Ovary (tissue), 10 donors: Measurements from ENCODE around the gene PGAP3. TPM values are rescaled to one million over a fixed set of nuclear protein-coding genes. Genes with fewer than 3 reads are reported as not detected.

Source experiments
- DNase-seq, 5 donors: peaks; one replicate each; pipeline ENCODE4 v3.0.0-alpha.2; 2019 to 2020
- H3K27ac ChIP-seq, 2 donors: fragments of 200-600 bp; one replicate each; pipeline versions ENCODE4 v1.5.1 to v1.8.0; 2019 to 2022
- H3K27me3 ChIP-seq: fragments of 200-600 bp; one replicate; pipeline ENCODE4 v1.8.0; 2022
- H3K36me3 ChIP-seq: fragments of 200-600 bp; sonication (generic); one replicate; pipeline ENCODE4 v1.5.1; 2019
- H3K4me1 ChIP-seq: one replicate; pipeline ENCODE4 v1.8.1; 2013; ENCODE audit warnings: mild to moderate bottlenecking, moderate library complexity; ENCODE audit not compliant: insufficient read depth
- H3K4me3 ChIP-seq: fragments of 200-600 bp; sonication (generic); one replicate; pipeline ENCODE4 v1.5.1; 2017
- H3K9me3 ChIP-seq, 2 donors: fragments of 200-600 bp in 1 of 2; sonication (generic) in 1 of 2; one replicate each; pipeline versions ENCODE4 v1.5.1 to v1.8.1; 2013 to 2019; ENCODE audit warnings: mild to moderate bottlenecking in 1 of 2, moderate library complexity in 1 of 2
- EP300 ChIP-seq: sonication (generic); formaldehyde crosslinking; IDR thresholded peaks from one replicate; pipeline ENCODE4 v1.6.1; 2017; ENCODE audit warnings: antibody characterized with exemption
- POLR2A ChIP-seq: fragments of 450-650 bp; IDR thresholded peaks from one replicate; pipeline ENCODE4 v1.6.1; 2017; ENCODE audit warnings: antibody characterized with exemption, mild to moderate bottlenecking, moderate library complexity
- WGBS, 3 donors: extraction: QIAGEN DNeasy Blood & Tissue Kit in 1 of 3; methylation state at CpG; one replicate each; pipeline versions ENCODE4 v1.1.5 to v1.1.7; 2013 to 2017; 5-methylcytosine and 5-hydroxymethylcytosine counted together
- intact Hi-C, 4 donors: fragments of 100-400 bp; cut with DNase I; formaldehyde crosslinking; loops; one replicate each; pipeline versions ENCODE4 v1.11.0 to v1.15.1; 2022 to 2023
- long read RNA-seq, 3 donors: library from polyadenylated mRNA in 2 of 3; unstranded in 2 of 3; transcript quantifications; one replicate each; pipeline ENCODE4 v2.0.0 and lab custom pipeline, GENCODE V29; 2021 to 2026
- polyA plus RNA-seq, 2 donors: library from polyadenylated mRNA; stranded (reverse); fragments of 200-250 nt in 1 of 2; fragments of 350-450 nt in 1 of 2; fragmentation: Illumina TruSeq in 1 of 2; extraction: RNeasy Lipid Tissue Mini Kit (QIAGEN cat#74804) in 1 of 2; gene quantifications; one replicate each; pipeline ENCODE4 v1.2.3, GENCODE V29; 2013 to 2014
- total RNA-seq, 7 donors: library from RNA; depleted of rRNA in 2 of 7; stranded (reverse); fragments of >200 nt in 2 of 7; fragmentation: NEBNext Ultra II Directional in 3 of 7; extraction: Animal tissue kit (Norgen Biotek cat#: 25700) in 3 of 7; gene quantifications; one replicate each; pipeline versions ENCODE4 v1.1.0 to v1.2.4, GENCODE V29; 2016 to 2023
- TF ChIP-seq, protein P1 (sequence below), 3 donors: fragments of 450-650 bp in 2 of 3; fragments of 200-600 bp in 1 of 3; IDR thresholded peaks; one replicate each; pipeline versions ENCODE4 v1.5.1 to v1.8.0; 2016 to 2022; ENCODE audit warnings: antibody characterized with exemption in 3 of 3, mild to moderate bottlenecking in 1 of 3
- donor health status: DM: no; HTN: no; CAD: no; lungs with moderate emphysema.
- donor health status: DM: no; HTN: no; CAD: no.
- donor health status: Bipolar disorder and iron deficiency.
- donor health status: DM: yes; HTN: yes; CAD: no.
- donor health status: DM: no; HTN: no; CAD: no.
- donor health status: DM: yes; HTN: yes; CAD: no.

The PGAP3 gene, protein sequence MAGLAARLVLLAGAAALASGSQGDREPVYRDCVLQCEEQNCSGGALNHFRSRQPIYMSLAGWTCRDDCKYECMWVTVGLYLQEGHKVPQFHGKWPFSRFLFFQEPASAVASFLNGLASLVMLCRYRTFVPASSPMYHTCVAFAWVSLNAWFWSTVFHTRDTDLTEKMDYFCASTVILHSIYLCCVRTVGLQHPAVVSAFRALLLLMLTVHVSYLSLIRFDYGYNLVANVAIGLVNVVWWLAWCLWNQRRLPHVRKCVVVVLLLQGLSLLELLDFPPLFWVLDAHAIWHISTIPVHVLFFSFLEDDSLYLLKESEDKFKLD
- total RNA-seq: 10 to 100 TPM; 13.8 to 31.3 (median 19.6) TPM
- 10 to 100 TPM in 1 of 2 donors, 1 to 10 TPM in 1; 7.9 to 19.8 TPM for polyA plus RNA-seq
- long read RNA-seq, donor 1, transcript PGAP3-201 (8 exons, 2,737 nt): major isoform, 52 of 91 reads
- long read RNA-seq, donor 1, transcript PGAP3-206 (4 exons, 2,220 nt): minor isoform, 7 of 91 reads
- long read RNA-seq, donor 1, partial matches to known transcripts: 15 of 91 reads
- long read RNA-seq, donor 1, other reads (novel, unspliced or antisense): 12 of 91 reads
- long read RNA-seq, donor 2, partial matches to known transcripts: 32 of 35 reads
- long read RNA-seq, donor 2, other reads (novel, unspliced or antisense): 0 of 35 reads
- long read RNA-seq, donor 3, transcript PGAP3-201 (8 exons, 2,737 nt): major isoform, 25 of 66 reads
- long read RNA-seq, donor 3, partial matches to known transcripts: 28 of 66 reads
- long read RNA-seq, donor 3, other reads (novel, unspliced or antisense): 10 of 66 reads

DNA sequence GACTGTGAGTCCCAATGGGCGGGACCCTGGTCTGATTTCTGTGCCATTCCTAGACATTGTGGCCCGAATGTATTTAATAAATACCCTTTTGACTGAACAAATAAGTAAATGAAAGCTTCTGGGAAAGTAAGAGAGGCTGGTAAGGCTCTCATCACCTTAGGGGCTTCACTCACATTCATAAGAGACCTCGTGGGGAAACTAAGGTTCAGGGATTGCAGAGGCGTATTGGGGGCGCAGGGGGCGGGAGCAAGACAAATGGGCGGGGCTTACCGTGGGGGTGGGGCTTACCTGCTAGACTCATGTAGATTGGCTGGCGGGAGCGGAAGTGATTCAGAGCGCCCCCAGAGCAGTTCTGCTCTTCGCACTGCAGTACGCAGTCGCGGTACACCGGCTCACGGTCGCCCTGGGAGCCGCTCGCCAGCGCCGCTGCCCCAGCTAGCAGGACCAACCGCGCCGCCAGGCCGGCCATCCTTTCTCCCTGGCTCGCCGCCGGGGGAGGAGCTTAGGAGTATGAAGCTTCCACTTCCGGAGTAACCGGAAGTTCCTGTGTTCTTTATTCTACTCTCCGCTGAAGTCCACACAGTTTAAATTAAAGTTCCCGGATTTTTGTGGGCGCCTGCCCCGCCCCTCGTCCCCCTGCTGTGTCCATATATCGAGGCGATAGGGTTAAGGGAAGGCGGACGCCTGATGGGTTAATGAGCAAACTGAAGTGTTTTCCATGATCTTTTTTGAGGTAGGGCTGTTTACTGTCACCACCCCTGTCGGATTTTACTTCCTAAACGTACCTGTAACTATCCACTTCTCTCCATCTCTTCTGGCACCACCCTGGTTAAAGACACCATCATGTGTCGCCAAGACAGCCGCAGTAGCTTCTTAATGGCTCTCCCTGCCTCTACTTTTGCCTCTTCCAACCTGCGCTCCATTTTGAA lies at the start of gene PGAP3:
TSS of gene PGAP3 (minus strand) at position 512 of the 929 bp plus-strand sequence. CDS start at position 469, 43 bp downstream.
- Histone ChIP-seq H3K9me3 (no peaks in the 10 kb centered on the region), H3K4me1 (peaks cover 6% of the 10 kb centered on the region), H3K36me3 (no peaks in the 10 kb centered on the region), H3K27me3 (no peaks in the 10 kb centered on the region), H3K4me3 (peak within 1 kb of the TSS; percentile 59), H3K27ac (peak within 1 kb of the TSS; percentile 57 to 88)
- TF ChIP-seq POLR2A: peak; percentile 14
- TF ChIP-seq, protein P1, sequence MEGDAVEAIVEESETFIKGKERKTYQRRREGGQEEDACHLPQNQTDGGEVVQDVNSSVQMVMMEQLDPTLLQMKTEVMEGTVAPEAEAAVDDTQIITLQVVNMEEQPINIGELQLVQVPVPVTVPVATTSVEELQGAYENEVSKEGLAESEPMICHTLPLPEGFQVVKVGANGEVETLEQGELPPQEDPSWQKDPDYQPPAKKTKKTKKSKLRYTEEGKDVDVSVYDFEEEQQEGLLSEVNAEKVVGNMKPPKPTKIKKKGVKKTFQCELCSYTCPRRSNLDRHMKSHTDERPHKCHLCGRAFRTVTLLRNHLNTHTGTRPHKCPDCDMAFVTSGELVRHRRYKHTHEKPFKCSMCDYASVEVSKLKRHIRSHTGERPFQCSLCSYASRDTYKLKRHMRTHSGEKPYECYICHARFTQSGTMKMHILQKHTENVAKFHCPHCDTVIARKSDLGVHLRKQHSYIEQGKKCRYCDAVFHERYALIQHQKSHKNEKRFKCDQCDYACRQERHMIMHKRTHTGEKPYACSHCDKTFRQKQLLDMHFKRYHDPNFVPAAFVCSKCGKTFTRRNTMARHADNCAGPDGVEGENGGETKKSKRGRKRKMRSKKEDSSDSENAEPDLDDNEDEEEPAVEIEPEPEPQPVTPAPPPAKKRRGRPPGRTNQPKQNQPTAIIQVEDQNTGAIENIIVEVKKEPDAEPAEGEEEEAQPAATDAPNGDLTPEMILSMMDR (IDR thresholded peaks at IDR 0.05): no peak
- DNase-seq: peak; percentile 87 to 92 (median 88)
- 2 to 5% (median 2%) methylated on average over 34 to 45 of the region's 45 CpGs for WGBS, 3 donors
- intact Hi-C loops: no loop called here

DNA sequence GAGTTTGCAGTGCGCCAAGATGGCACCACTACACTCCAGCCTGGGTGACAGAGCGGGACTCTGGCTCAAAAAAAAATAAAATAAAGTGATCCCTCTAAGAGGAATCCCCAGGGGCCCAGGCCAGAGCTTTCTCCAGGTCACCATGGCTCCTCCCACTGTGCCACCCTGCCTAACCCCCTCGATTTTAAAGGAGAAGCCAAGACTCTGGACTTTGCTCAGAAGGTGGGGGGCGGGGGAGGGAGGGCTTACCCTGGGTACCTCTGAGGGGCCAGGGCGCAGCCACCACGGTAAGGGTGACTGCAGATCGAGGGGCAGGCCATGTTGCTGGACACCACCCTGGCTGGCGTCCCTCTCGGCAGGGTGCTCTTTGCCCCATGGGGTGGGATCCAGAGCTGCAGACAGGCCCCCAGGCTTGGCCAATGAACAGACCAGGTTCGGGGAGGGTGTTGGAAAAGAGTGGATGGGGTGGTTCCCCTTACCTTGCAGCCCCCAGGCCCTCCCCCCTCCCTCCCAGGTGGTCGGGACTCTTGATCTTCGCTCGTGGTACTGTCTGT lies 49.4 kb upstream of the PGAP3 start:
- Histone ChIP-seq H3K4me3 (no peak overlapping the region), H3K9me3 (no peaks in the 10 kb centered on the region), H3K27ac (no peak overlapping the region), H3K36me3 (no peaks in the 10 kb centered on the region), H3K27me3 (no peaks in the 10 kb centered on the region), H3K4me1 (peaks cover 2% of the 10 kb centered on the region)
- DNase-seq: no peak
- intact Hi-C loops: no loop called here
- TF ChIP-seq POLR2A (no peak), EP300 (no peak)
- TF ChIP-seq, protein P1 (IDR thresholded peaks at IDR 0.05): no peak
- WGBS, 3 donors: 48 to 56% (median 51%) methylated on average over 13 of the region's 13 CpGs

DNA sequence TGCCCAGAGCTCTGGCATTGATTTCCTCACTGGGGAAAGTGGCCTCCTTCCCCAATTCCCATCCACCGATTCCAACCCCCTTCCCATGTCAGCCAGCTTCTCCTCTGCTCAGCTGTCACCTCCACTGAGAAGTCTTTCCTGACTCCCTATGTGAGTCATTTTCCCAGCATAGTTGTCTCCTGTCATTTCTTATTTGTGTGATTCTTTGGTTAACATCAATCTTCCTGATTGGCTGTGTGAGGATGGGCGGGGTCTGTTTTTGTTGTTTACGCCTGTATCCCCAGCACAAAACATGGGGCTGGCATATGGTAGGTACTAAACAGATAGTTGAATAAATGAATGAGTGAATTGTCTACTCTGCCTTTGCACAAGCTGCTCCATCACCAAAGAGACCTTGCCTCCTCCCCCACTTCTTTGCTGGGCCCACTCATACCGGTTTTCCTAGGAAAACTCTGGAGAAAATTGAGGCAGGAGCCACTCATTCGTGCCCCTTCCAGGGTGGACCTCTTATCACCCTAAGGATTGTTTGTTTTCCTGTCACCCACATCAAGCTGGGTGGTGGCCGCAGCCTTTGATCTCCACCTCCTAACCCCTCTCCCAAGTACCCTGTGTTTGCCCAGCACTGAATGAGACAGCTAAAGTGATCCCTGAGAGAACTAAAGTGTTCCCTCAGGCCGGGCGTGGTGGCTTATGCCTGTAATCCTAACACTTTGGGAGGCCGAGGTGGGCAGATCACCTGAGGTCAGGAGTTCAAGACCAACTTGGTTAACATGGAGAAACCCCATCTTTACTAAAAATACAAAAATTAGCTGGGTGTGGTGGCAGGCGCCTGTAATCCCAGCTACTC lies 48.7 kb upstream of the PGAP3 start:
- Histone ChIP-seq H3K27me3 (no peaks in the 10 kb centered on the region), H3K36me3 (no peaks in the 10 kb centered on the region), H3K4me1 (peaks cover 2% of the 10 kb centered on the region), H3K4me3 (no peak overlapping the region), H3K9me3 (no peaks in the 10 kb centered on the region), H3K27ac (no peak overlapping the region)
- 71 to 76% (median 74%) methylated on average over 10 of the region's 10 CpGs for WGBS, 3 donors
- TF ChIP-seq, protein P1 (IDR thresholded peaks at IDR 0.05): no peak
- DNase-seq: no peak
- intact Hi-C loops: no loop called here
